ENCODE results near the gene RIT2. TPM values are rescaled to one million over a fixed set of nuclear protein-coding genes. Genes with fewer than 3 reads are reported as not detected.

The RIT2 gene
- total RNA-seq, 4 donors from 2014 or later: not detected

GRCh38 chr18:43001821-43002220 is 113.7 kb downstream of the RIT2 start:
- TF ChIP-seq CTCF (IDR thresholded peaks at IDR 0.05) (no peak), POLR2A (IDR thresholded peaks at IDR 0.05) (no peak)
- DNase-seq: no peak
- H3K27me3 ChIP-seq: no peaks in the 10 kb centered on the region

GRCh38 chr18:42996824-42997223 is 118.7 kb downstream of the RIT2 start:
- DNase-seq: no peak

More at GRCh38 chr18:43001821-43002220, 113.7 kb downstream of the RIT2 start:
- no peak overlapping the region for H3K27ac ChIP-seq
- no peak overlapping the region for H3K4me3 ChIP-seq
- H3K36me3 ChIP-seq: no peaks in the 10 kb centered on the region
- H3K4me1 ChIP-seq: no peaks in the 10 kb centered on the region
- no peaks in the 10 kb centered on the region for H3K9me3 ChIP-seq

GRCh38 chr18:42980426-42980825 is 135.1 kb downstream of the RIT2 start:
- TF ChIP-seq POLR2A (IDR thresholded peaks at IDR 0.05) (no peak), CTCF (IDR thresholded peaks at IDR 0.05) (no peak)
- Histone ChIP-seq H3K27me3 (no peaks in the 10 kb centered on the region), H3K4me3 (no peak overlapping the region), H3K36me3 (no peaks in the 10 kb centered on the region), H3K27ac (no peak overlapping the region), H3K9me3 (no peaks in the 10 kb centered on the region), H3K4me1 (no peaks in the 10 kb centered on the region)
- no peak for DNase-seq

More at GRCh38 chr18:42996824-42997223, 118.7 kb downstream of the RIT2 start:
- Histone ChIP-seq H3K27ac (no peak overlapping the region), H3K27me3 (no peaks in the 10 kb centered on the region), H3K9me3 (no peaks in the 10 kb centered on the region), H3K36me3 (no peaks in the 10 kb centered on the region), H3K4me1 (no peaks in the 10 kb centered on the region), H3K4me3 (no peak overlapping the region)
- no peak for TF ChIP-seq POLR2A (IDR thresholded peaks at IDR 0.05)
- TF ChIP-seq CTCF (IDR thresholded peaks at IDR 0.05): no peak

GRCh38 chr18:42977982-42978637 is 137.4 kb downstream of the RIT2 start:
- Histone ChIP-seq H3K27ac (no peak overlapping the region), H3K27me3 (no peaks in the 10 kb centered on the region), H3K4me1 (no peaks in the 10 kb centered on the region), H3K4me3 (no peak overlapping the region), H3K36me3 (no peaks in the 10 kb centered on the region), H3K9me3 (no peaks in the 10 kb centered on the region)
- no peak for TF ChIP-seq CTCF (IDR thresholded peaks at IDR 0.05)
- no peak for TF ChIP-seq POLR2A (IDR thresholded peaks at IDR 0.05)
- DNase-seq: no peak

- Histone ChIP-seq H3K27ac (no peak overlapping the region), H3K4me3 (no peak overlapping the region), H3K36me3 (no peaks in the 10 kb centered on the region), H3K9me3 (no peaks in the 10 kb centered on the region), H3K27me3 (no peaks in the 10 kb centered on the region), H3K4me1 (no peaks in the 10 kb centered on the region)
- DNase-seq: no peak
- no peak for TF ChIP-seq CTCF (IDR thresholded peaks at IDR 0.05)
- no peak for TF ChIP-seq POLR2A (IDR thresholded peaks at IDR 0.05)
Observed at GRCh38 chr18:42976869-42977590, 138.5 kb downstream of the RIT2 start.

All from Peyer's patch (tissue), 4 donors.